Uterus (tissue), 2 donors: ENCODE results near the gene EEF1AKMT3.

Experiments used
- POLR2A ChIP-seq, 2 donors: fragments of 450-650 bp; IDR thresholded peaks; one replicate each; pipeline ENCODE4 v1.6.1; 2016; ENCODE audit warnings: antibody characterized with exemption in 2 of 2, mild to moderate bottlenecking in 1 of 2, moderate library complexity in 1 of 2
- TF ChIP-seq, protein P1 (sequence below), 4 experiments: fragments of 200-600 bp in 2 of 4; fragments of 450-650 bp in 2 of 4; sonication (generic) in 2 of 4; IDR thresholded peaks; one replicate each; pipeline ENCODE4 v1.5.1; 2016 to 2019; ENCODE audit warnings: antibody characterized with exemption in 4 of 4, mild to moderate bottlenecking in 2 of 4, moderate library complexity in 1 of 4

DNA sequence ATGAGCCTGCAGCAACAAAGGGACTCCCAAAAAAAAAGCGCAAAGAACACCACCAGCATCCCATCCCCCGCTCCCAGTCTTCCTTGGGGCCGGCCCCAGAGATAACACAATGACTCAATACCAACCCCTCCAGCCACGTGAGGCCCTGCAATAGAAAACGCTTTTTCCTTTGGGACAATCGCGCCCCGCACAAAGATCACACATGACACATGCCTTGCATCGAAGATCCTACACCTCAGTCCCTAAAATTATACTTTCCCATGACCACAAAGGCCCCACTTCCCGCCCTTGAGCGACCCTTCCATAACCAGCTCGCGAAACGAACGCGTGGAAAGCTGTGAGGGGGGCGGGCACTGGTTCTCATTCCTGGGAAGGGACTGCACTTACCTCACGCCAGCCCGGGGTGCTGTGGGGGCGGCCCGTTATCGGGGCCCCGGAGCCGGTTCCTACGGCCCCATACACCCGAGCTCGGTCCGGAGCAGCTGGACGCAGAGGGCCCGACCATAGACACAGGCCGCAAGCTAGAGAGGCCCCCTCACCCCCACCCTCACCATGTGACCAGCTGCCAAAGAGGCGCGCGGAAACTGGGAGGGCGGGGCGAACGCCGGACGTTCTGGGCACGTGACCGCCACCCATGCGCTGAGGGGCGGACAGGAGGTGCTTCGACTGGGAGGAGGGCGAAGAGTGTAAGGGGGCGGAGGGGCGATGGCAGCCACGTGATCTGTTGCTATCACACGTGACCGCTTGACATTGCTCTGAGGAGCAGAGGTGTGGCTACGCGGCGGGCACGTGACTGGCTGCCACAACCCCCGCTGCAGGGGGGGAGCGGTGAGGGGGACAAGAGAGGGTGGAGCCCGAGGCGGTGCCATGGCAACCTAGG, 20.4 kb upstream of the EEF1AKMT3 start, which contains the start of gene CDK4:
- TF ChIP-seq, protein P1, sequence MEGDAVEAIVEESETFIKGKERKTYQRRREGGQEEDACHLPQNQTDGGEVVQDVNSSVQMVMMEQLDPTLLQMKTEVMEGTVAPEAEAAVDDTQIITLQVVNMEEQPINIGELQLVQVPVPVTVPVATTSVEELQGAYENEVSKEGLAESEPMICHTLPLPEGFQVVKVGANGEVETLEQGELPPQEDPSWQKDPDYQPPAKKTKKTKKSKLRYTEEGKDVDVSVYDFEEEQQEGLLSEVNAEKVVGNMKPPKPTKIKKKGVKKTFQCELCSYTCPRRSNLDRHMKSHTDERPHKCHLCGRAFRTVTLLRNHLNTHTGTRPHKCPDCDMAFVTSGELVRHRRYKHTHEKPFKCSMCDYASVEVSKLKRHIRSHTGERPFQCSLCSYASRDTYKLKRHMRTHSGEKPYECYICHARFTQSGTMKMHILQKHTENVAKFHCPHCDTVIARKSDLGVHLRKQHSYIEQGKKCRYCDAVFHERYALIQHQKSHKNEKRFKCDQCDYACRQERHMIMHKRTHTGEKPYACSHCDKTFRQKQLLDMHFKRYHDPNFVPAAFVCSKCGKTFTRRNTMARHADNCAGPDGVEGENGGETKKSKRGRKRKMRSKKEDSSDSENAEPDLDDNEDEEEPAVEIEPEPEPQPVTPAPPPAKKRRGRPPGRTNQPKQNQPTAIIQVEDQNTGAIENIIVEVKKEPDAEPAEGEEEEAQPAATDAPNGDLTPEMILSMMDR (IDR thresholded peaks at IDR 0.05) = peak in 1 of 4 experiments; percentile 36
- TF ChIP-seq POLR2A (IDR thresholded peaks at IDR 0.05) = peak; percentile 60 to 79
